EH (cell line): Measurements from ENCODE around the gene IER3.
A peak's percentile ranks its signal among the peaks of the same experiment; 100 is the strongest.
"Not testable (repeated sequence)": the region's sequence is repeated elsewhere in the genome, so short reads cannot be mapped to it uniquely, and the experiment has no call there.

Experiments
- DNase-seq: peaks from one replicate; pipeline ENCODE4 v3.0.0-alpha.2; 2015; ENCODE audit warnings: low read depth

Gene IER3

DNA sequence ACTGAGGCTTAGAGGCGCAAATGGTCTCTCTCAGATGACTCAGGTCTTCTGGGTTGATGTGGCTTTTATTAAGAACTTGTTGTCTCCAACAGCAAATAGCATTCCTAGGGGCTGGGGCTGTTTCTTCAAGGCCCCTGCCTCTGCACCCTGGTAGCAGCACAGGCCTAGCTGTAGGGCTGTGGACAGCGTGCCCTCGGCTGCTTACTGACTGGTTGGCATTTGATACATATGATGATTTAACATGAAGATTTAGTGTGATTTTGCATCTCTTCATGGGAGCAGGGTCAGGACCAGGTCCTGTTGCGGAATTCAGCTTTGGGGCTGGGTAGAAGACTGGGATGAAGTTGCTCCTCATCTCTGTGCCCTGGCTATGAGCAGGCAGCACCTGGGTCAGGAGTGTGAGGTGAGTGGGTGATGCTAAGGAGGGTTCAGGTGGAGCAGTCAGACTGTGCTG, 24.3 kb upstream of the IER3 start:
- DNase-seq: no peak

DNA sequence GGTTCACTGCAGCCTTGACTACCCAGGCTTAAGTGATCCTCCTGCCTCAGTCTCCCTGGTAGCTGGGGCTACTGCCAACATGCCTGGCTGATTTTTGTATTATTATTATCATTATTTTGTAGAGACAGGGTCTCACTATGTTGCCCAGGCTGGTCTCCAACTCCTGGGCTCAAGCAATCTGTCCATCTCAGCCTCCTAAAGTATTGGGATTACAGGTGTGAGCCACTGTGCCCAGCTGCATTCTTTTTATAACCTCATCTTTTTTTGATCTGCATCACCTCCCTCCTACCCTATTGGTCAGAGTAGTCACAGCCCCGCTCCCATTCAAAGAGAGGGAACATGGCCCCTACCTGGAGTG, 23.6 kb upstream of the IER3 start:
- no peak for DNase-seq

DNA sequence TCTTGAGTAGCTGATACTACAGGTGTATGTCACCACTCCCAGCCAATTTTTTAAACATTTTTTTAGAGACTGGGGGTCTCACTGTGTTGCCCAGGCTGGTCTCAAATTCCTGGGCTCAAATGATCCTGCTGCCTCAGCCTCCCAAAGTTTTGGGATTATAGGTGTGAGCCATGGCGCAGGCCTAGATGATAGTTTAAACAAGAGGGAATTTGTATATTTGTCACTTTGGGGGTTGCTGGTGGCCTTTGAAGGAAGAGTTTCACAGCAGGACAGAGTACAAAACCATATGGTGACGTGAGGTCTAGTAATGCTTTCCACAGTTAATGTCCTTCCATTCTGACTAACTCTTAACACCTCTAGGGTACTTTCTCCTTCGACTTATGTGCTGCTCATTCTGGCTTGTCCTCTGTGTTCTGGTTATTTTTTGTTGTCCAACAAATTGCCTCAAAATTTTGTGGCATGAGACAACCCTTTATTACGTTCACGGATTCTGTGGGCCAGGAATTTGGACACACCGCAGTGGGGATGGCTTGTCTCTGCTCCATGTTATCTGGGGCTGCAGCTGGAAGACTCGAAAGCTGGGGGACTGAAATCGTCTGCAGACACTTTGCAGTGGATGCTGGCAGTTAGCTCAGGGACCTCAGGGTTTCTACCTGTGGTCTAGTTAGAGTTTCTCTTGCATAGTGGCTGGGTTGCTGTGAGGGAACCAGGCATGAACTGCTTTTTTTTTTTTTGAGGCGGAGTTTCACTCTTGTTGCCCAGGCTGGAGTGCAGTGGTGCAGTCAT, 23.0 kb upstream of the IER3 start:
- DNase-seq: no peak

DNA sequence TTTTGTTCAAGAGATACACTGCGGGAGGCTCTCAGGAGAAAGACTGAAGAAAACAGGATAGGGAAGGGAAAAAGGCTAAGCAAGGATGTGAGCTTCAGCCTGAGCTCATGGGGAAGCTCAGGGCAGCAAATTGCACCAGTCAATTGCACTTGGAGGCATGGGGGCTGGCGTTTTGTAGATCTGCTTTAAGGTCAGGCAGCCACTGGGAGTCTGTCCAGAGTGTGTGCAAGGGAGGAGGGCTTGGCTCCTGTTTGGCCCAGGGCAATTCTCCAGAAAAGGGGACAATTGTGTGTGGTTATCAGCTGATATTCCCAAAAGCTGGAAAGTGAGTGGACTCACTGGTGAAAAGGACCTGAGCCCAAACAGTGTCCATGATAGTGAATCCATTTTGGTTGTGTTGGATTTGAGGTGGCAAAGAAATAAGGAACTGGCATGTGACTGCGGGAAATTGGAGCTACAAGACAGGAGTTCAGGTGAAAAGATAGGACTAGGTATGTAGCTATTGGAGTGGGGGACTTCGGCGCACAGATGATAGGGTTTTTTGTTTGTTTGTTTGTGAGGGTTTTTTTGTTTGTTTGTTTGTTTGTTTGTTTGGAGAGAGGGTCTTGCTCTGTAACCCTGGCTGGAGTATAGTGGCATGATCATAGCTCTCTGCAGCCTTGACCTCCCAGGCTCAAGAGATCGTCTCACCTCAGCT, 22.3 kb upstream of the IER3 start:
- DNase-seq: no peak

DNA sequence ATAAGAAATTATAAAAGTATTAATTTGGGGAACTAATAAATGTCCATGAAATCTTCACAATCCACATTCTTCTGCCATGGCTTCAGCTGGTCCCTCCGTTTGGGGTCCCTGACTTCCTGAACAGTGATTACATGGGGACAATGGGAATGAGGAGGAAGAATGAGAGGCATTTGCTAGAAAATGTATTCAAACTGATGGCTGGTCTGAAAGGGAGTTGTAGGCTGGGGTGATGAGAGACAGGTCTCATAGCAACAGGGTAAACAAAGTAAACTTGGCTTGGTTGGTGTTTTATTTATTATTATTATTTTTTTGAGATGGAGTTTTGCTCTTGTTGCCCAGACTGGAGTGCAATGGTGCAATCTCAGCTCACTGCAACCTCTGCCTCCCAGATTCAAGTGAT, 21.1 kb upstream of the IER3 start:
- DNase-seq: peak; percentile 57

DNA sequence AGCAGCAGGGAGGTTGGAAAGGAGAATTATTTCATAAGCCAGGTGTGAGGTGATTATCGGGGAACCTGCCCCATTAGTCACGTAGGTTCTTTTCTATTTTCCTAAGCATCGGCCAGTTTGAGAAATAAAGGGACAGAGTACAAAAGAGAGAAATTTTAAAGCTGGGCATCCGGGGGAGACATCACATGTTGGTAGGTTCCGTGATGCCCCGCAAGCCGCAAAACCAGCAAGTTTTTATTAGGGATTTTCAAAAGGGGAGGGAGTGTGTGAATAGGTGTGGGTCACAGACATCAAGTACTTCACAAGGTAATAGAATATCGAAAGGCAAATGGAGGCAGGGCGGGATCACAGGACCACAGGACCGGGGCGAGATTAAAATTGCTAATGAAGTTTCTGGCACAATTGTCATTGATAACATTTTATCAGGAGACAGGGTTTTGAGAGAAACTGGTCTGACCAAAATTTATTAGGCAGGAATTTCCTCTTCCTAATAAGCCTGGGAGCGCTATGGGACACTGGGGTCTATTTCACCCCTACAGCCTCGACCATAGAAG, 20.2 kb upstream of the IER3 start:
- DNase-seq: not testable (repeated sequence)

DNA sequence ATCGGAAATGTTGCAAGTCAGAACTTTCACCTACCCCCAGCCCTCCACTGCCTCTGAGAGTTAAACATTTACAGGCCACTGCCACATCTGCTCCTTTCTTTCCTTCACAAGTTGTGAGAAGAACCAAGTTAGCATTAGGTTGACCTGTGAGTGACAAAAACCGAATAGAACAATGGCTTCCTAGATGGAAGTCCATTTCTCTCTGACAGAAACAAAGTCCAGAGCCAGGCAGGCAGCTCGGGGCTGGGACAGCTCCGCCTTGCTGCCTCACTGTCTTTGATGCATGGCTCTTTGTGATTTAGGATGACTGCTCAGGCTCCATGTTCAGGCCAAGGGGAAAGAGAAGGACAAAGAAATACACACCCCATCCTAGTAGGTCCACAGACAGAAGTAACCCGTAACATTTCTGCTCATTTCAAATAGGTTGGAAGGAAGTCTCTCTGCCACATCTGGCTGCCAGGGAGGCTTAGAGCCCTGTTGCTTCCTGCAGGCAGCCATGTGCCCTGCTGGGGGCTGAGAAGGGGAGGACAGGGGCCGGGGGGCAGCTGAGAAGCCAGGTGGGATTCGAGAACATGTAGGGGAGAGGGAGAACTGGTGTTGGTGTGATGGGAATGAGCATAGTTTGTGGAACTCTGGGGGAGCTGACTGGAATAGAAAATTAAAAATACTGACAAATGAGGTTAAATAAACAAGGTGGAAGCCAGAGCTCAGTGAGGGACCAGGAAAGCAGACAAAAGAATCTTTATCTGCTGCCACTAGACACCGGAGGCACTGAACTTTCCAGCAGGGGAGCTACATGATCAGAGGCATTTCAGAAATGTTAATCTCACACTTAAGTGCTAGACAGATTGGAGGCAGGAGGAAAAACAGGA, 19.5 kb upstream of the IER3 start:
- peak; percentile 77 for DNase-seq

DNA sequence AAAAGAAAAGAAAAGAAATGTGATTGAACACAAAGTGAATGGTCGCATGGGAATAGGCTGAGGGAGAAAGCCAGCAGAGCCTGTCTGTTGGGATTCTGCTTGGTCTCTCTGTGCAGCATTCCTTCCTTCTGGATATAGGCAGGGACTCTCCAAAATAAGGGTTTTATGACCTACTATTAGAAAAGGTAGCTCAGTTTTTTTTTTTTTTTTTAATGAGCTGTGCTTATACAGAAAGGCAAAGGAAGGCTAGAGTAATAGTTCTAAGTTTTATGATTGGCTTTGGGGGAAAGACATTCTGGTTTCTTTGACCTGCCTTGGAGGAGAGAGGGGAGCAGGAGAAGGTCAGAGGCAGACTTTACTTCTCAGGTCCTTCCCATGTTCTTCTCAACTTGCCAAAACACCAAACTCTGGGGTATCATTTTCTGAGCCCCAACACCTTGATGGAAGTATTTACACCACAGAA, 18.8 kb upstream of the IER3 start:
- no peak for DNase-seq

DNA sequence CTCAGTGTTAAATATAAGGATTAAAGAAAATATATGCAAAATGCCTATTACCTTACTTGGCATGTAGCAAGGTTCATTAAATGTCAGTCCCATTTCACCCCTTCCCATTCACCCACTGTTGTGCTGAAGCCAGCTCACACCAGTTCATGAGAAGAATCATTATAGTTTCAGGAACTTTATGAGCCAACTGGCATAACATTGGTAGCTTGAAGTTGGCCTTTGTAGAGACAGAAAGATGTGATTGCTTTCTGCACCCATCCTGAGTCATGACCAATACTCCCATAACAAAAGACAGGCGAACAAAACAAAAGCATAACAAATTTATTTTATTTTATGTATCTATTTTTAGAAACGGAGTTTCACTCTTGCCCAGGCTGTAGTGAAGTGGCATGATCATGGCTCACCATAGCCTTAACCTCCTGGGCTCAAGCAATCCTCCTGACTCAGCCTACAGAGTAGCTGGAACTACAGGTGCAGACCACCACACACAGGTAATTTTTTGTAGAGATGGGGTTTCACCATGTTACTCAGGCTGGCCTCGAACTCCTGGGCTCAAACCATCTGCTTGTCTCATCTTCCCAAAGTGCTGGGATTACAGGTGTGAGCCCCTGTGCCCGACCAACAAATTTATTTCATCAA, 17.6 kb upstream of the IER3 start:
- DNase-seq: no peak

DNA sequence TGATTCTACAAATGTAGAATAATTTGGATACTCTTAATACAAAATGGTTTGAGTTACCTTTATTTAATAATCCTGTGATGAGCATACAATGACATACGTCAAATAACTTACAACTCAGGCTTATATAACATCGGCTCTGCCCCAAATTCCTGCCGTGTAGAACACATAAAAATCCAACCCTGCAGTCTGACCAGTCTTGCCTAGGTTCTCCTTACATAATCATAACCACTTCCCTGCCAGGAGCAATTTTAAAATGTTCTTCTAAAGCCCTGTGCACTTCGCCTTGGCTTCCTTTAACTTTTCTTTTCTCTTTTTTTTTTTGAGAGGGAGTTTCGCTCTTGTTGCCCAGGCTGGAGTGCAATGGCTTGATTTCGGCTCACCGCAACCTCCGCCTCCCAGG, 16.2 kb upstream of the IER3 start:
- no peak for DNase-seq

DNA sequence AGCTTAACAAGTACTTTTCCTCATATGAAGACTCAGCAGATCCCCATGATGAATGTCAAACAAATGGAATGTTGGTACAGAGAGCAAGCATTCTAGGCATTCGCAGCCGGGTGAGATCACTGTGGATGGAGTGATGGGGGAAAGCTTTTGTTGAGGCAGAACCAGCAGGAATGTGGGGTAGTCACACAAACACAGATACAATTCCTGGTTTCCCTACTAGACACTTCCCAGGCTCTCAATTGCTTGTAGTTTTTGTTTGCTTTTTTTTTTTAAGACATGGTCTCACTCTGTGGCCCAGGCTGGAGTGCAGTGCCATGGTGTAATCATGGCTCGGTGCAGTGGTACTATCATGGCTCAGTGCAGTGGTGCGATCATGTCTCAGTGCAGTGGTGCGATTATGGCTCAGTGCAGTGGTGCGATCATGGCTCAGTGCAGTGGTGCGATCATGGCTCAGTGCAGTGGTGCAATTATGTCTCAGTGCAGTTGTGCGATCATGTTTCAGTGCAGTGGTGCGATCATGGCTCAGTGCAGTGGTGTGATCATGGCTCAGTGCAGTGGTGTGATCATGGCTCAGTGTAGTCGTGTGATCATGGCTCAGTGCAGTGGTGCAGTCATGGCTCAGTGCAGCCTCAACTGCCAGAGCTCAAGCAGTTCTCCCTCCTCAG, 15.4 kb upstream of the IER3 start:
- DNase-seq: peak; percentile 99

DNA sequence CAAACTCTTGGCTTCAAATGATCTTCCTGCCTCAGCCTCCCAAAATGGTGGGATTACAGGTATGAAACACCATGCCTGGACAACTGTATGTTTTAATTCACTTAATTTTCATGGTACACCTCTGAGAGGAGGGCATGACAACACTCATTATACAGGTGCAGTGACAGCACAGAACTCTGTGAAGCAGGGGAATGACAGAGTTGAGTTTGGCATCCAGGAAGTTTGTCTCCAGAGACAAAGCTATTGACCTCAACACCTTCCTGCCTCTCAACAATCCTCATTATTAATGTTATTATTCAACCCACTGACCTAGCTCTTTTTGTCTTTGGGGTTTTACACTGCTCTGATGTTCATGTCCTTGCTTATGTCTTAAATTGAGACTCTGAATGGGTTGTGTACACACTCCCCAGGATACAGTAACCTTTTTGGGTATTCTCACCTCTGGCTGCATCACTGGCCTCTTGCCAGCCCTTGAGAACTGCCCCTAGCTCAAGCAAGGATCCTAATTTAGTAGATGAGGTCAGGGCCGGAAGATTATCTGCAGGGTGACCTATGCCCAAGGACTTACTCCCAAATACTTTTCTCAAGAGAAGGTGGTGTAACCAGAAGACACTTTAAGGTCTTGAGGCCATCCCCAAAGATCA, 13.0 kb upstream of the IER3 start:
- DNase-seq: no peak

DNA sequence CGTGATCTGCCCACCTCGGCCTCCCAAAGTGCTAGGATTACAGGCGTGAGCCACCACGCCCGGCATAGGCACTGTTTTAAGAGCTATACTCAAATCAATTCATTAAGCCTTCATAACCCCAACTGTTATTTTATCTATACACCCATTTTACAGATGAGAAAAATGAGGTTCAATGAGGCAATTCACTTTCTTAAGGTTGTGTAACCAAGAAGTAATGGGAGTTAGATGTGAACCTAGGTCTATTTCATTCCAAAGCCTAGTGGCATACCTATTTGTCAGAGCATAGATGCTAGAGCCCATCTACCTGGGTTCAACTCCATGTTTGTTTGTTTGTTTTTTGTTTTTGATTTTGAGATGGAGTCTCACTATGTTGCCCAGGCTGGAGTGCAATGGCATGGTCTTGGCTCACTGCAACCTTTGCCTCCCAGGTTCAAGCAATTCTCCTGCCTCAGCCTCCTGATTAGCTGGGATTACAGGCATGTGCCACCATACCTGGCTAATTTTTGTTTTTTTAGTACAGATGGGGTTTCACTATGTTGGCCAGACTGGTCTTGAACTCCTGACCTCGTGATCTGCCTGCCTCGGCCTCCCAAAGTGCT, 12.2 kb upstream of the IER3 start:
- not testable (repeated sequence) for DNase-seq

DNA sequence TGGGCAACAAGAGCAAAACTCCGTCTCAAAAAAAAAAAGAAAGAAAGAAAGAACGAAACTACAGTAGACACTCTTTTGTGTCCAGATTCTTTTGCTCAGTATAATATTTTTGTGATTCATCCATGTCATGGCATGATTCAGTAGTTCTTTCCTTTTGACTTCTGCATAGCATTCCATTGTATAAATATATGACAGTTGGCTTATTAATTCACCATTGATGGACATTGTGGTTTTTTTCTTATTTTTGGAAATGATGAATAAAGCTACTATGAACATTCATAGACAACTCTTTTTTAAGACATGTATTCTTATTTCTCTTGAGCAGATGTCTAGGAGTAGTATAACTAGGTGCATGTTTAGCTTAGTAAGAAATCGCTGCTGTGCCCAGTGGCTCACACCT, 10.3 kb upstream of the IER3 start:
- DNase-seq: peak; percentile 87

DNA sequence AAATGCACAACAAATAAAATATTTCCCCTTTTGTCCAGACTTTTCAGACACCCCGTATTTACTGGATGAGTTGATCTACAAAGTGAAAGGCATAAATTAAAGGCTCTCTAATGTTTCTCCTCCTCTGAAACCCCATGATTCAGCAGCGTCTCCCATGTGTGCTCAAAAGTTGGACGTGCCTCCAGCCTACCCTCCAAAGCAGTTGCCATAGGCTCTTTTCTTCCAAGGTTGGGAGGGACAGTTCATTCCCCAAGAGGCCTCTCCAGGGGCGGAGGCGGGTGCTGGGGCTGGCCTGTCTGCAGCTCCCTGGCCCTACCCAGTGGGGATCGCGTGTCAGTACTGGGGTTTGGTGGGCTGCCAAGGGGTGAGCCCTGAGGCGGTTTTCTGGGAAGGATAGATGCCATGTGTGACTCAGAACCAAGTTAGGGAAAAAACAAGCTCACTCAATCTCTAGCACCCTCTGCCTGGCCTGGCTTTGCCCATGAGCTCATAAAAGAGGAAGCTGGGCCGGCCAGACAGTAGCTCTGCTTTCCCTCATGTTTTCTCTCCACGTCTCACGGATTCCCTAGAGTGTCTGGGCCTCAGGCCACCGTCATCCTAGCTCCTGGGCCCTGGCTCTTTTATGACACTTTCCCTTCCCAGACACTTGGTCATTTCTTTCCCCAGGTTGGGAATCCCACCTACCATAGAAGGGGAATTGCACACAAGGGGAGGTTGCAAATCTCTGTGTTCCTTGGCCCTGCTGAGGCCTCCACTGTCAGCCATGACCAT, 8.0 kb upstream of the IER3 start:
- DNase-seq: peak; percentile 100

DNA sequence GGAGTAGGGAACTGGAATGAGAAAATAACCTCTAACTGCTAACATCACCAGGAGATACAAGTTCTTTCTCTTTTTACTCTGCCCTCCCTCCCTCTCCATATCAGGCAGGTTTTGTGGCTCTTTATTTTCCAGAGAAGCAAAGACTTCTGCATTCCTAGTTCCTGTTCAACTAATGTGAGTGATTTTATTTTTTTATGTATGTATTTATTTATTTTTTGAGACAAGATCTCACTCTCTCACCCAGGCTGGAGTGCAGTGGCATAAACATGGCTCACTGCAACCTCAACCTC, 6.0 kb upstream of the IER3 start:
- DNase-seq: no peak

DNA sequence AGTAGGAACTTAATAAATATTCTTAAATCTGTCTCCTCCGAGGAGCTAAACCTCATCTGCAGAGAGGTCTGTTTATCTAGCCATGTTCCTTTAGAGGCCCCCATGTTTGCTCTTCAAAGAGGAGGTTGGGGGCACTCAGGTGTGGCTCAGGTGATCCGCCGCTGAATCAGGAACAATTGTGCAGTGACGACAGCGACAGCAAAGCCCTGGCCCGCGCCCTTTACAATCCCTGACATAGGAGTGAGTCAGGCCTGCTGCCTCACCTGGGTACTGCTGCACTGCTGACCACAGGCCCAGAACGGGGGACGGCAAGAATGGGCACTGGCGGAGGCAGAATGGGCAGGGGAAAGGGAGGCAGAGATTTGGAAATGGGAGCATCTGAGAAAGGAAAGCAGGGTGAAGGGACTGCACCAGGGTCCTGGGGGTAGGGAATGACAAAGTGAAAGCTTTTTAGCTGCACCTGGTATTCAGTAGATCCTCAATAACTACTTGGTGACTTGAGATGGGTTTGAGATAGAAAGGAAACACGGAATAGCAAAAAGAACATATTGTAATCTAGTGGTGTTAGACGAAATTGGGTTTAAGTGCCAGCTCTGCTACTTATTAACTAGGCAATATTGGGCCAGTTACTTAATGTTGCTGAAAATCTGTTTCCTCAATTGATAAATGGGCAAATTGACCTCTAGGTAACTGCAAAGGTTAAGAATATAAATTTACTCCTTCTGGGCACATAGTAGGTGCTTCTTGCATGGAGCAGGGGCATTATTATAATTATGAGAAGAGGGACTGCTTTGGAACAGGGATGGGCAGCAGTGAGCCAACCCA, 5.4 kb upstream of the IER3 start:
- DNase-seq: no peak

DNA sequence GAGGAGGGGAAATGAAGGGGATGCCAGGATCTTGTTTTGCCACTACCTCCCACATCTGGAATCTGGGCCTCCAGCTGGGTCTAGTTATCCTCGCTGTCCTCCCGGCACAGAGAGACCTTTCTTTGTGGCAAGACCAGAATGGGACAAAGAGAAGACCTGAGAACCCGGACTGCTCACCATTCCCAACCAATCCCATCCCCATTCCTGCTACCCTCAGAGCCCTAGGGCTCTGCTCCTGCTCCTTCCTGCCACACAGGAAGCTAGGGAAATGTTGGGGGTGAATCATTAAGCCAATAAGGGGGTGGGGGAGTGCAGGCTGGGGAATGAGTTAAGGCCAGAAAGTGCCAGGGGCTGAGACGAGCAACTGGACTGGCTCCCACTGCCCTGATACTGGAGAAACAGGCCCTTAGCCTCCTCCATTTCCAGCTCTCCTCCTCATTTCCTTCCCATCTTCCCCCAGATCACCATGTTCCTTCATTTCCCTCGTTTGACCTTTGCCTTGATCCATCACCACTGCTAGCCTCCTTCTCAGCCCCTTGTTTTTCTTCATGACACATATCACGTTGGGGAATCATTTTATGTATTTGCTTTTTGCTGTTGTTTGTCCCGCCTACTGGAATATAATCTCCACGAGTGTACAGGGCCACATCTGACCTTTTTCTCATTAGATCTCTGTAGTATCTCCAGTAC, 4.6 kb upstream of the IER3 start:
- DNase-seq: peak; percentile 87
